Endothelial cell of umbilical vein (primary cell): ENCODE data around the gene SLC27A2. TPM values are rescaled to one million over a fixed set of nuclear protein-coding genes. Genes with fewer than 3 reads are reported as not detected.

Source experiments
- BruUV-seq: library from RNA; stranded (reverse); fragments of 400-500 nt; replicated peaks from 2 replicates; lab custom pipeline; 2021; lab: Mats Ljungman, UMichigan
- CTCF ChIA-PET: fragments of 300-600, 350-600 bp; sonication (Branson Sonifier 250); formaldehyde crosslinking; loops from one replicate; lab custom pipeline; 2021; ENCODE audit warnings: antibody characterized with exemption, inconsistent platforms; lab: Charles Lee
- POLR2A ChIA-PET: fragments of 300-600, 350-600 bp; sonication (Branson Sonifier 250); formaldehyde crosslinking; loops from one replicate; lab custom pipeline; 2021; ENCODE audit warnings: antibody characterized with exemption, inconsistent platforms; lab: Charles Lee
- DNase-seq: peaks from one replicate; pipeline ENCODE4 v3.0.0-alpha.2; 2011; ENCODE audit warnings: low read depth, low spot score
- FAIRE-seq: peaks from 2 replicates; lab custom pipeline; 2011; peaks lifted over from hg19 to GRCh38; lab: Jason Lieb, UNC
- H2AFZ ChIP-seq: 2 replicates; pipeline ENCODE4 v1.6.0; 2012; ENCODE audit warnings: low read depth, low read length, control low read depth, inconsistent platforms
- H3K27ac ChIP-seq: 2 replicates; pipeline ENCODE4 v1.5.1; 2011; ENCODE audit warnings: low read depth, mild to moderate bottlenecking, control low read depth, low read length, moderate library complexity; ENCODE audit not compliant: insufficient read depth
- H3K27me3 ChIP-seq, 2 experiments: 2 replicates each; pipeline versions ENCODE4 v1.6.0 to v1.6.1; 2011; ENCODE audit warnings: low read length in 2 of 2, mixed read lengths in 1 of 2; ENCODE audit not compliant: control insufficient read depth in 2 of 2, insufficient read depth in 2 of 2
- H3K36me3 ChIP-seq, 2 experiments: 2 replicates in 1 of 2; 3 replicates in 1 of 2; pipeline ENCODE4 v1.5.1; 2011; ENCODE audit warnings: low read length in 2 of 2, mild to moderate bottlenecking in 1 of 2, moderate library complexity in 1 of 2; ENCODE audit not compliant: control insufficient read depth in 2 of 2, insufficient read depth in 2 of 2; ENCODE audit errors: extremely low read depth in 1 of 2
- H3K4me1 ChIP-seq: 3 replicates; pipeline ENCODE4 v1.5.1; 2011; ENCODE audit warnings: mild to moderate bottlenecking, low read length; ENCODE audit not compliant: control insufficient read depth, insufficient read depth; ENCODE audit errors: extremely low read depth
- H3K4me2 ChIP-seq: 2 replicates; pipeline ENCODE4 v1.6.1; 2011; ENCODE audit warnings: low read length, control low read depth, mixed read lengths; ENCODE audit not compliant: insufficient read depth
- H3K4me3 ChIP-seq, 3 experiments: fragments of 200-600 bp in 1 of 3; sonication (generic), shearing (Covaris generic) in 1 of 3; replicated peaks in 1 of 3; 2 replicates each; pipeline ENCODE4 v1.5.1; 2011 to 2016; ENCODE audit warnings: control low read depth in 3 of 3, low read length in 3 of 3, mild to moderate bottlenecking in 2 of 3, inconsistent platforms in 1 of 3, low read depth in 1 of 3, moderate library complexity in 1 of 3; ENCODE audit not compliant: insufficient read depth in 1 of 3
- H3K79me2 ChIP-seq: 2 replicates; pipeline ENCODE4 v1.6.0; 2012; ENCODE audit warnings: low read length, inconsistent platforms; ENCODE audit not compliant: control insufficient read depth, insufficient read depth
- H3K9ac ChIP-seq: replicated peaks from 2 replicates; pipeline ENCODE3; 2011; ENCODE audit warnings: low read length, control low read depth; ENCODE audit not compliant: insufficient read depth; ENCODE audit errors: extremely low read depth
- H3K9me1 ChIP-seq: replicated peaks from 3 replicates; pipeline ENCODE4 v1.6.0; 2011; ENCODE audit warnings: mild to moderate bottlenecking, low read length; ENCODE audit not compliant: control insufficient read depth, insufficient read depth; ENCODE audit errors: extremely low read depth
- H3K9me3 ChIP-seq: replicated peaks from 2 replicates; pipeline ENCODE4 v1.5.1; 2012; ENCODE audit warnings: low read length, inconsistent platforms; ENCODE audit not compliant: control insufficient read depth, insufficient read depth
- H4K20me1 ChIP-seq: replicated peaks from 2 replicates; pipeline ENCODE3; 2011; ENCODE audit warnings: mild to moderate bottlenecking, low read length; ENCODE audit not compliant: control insufficient read depth, insufficient read depth; ENCODE audit errors: extremely low read depth
- CTCF ChIP-seq, 2 donors: IDR thresholded peaks; 1 replicate in 1 of 2; 2 replicates in 1 of 2; pipeline ENCODE4 v1.5.1; 2011; ENCODE audit warnings: low read length in 2 of 2, mild to moderate bottlenecking in 2 of 2, moderate library complexity in 2 of 2, control low read depth in 1 of 2, inconsistent platforms in 1 of 2, low read depth in 1 of 2; ENCODE audit not compliant: insufficient read depth in 1 of 2; ENCODE audit errors: extremely low read depth in 1 of 2
- EZH2 ChIP-seq: IDR thresholded peaks from 2 replicates; pipeline ENCODE4 v1.6.1; 2012; ENCODE audit warnings: borderline replicate concordance, low read depth, mild to moderate bottlenecking, moderate library complexity, low read length, inconsistent platforms; ENCODE audit not compliant: severe bottlenecking
- FOS ChIP-seq: IDR thresholded peaks from 2 replicates; pipeline ENCODE4 v1.6.1; 2011; ENCODE audit warnings: mild to moderate bottlenecking, low read length, moderate library complexity, borderline replicate concordance; ENCODE audit not compliant: insufficient read depth
- GATA2 ChIP-seq: IDR thresholded peaks from 2 replicates; pipeline ENCODE4 v1.7.0; 2011; ENCODE audit warnings: low read depth, mild to moderate bottlenecking, moderate library complexity, mixed read lengths, low read length; ENCODE audit not compliant: insufficient read length, insufficient read depth
- JUN ChIP-seq: IDR thresholded peaks from 2 replicates; pipeline ENCODE4 v1.6.1; 2011; ENCODE audit warnings: borderline replicate concordance, low read depth; ENCODE audit not compliant: insufficient read length, insufficient read depth
- MAX ChIP-seq: IDR thresholded peaks from 2 replicates; pipeline ENCODE4 v1.6.1; 2011; ENCODE audit not compliant: insufficient read depth, insufficient read length
- MYC ChIP-seq: IDR thresholded peaks from one replicate; pipeline ENCODE4 v1.6.1; 2011; ENCODE audit warnings: mild to moderate bottlenecking, low read depth, low read length
- POLR2A ChIP-seq: IDR thresholded peaks from 2 replicates; pipeline ENCODE4 v1.6.1; 2012; ENCODE audit warnings: low read depth, mild to moderate bottlenecking, control low read depth, low read length
- POLR2AphosphoS5 ChIP-seq: IDR thresholded peaks from 2 replicates; pipeline ENCODE4 v1.6.1; 2012; ENCODE audit warnings: low read depth, mild to moderate bottlenecking, control low read depth, low read length, moderate library complexity; ENCODE audit not compliant: insufficient read depth
- dilution Hi-C: fragments of 300-500 bp; cut with MboI; formaldehyde crosslinking; loops from one replicate; pipeline ENCODE4 v1.15.0; 2019; ENCODE audit warnings: low sequenced_read_pairs; ENCODE audit not compliant: extremely low pct_ligation_motif_present
- intact Hi-C: fragments of 100-400 bp; cut with micrococcal nuclease; formaldehyde crosslinking; loops from one replicate; pipeline ENCODE4 v1.10.0; 2022
- polyA plus RNA-seq, 4 experiments: library from polyadenylated mRNA; depleted of rRNA in 3 of 4; stranded (reverse) in 3 of 4; unstranded in 1 of 4; fragments of >200 nt; gene quantifications; 2 replicates each; pipeline versions ENCODE4 v1.2.1 to v1.2.3, GENCODE V29; 2011 to 2012; ENCODE audit warnings: missing spikeins in 1 of 4
- total RNA-seq: library from RNA; stranded (reverse); gene quantifications from 2 replicates; pipeline ENCODE4 v1.2.3, GENCODE V29; 2021

The SLC27A2 gene
- total and polyA plus RNA-seq, 2 donors (not counting 3 experiments of a cell fraction or from before 2014, with no cell fraction given): not detected

- FAIRE-seq: no peak
Observed at GRCh38 chr15:50248994-50249582, 67.1 kb downstream of the SLC27A2 start.

More at GRCh38 chr15:50248994-50249582, 67.1 kb downstream of the SLC27A2 start:
- no peak overlapping the region for H3K27ac ChIP-seq
- no peaks in the 10 kb centered on the region for H3K79me2 ChIP-seq
- no peak overlapping the region for H2AFZ ChIP-seq
- CTCF ChIA-PET: interaction anchor here (0.8 to 1.7 kb wide), 3 partner anchors 8 to 29 kb away, joined by 3 read pairs; no protein-coding TSS in a partner anchor
- DNase-seq: no peak
- BruUV-seq: no TSS peak
- H3K27me3 ChIP-seq: no peaks in the 10 kb centered on the region
- dilution Hi-C loops (no loop called here), intact Hi-C loops (no loop called here)
- no peaks in the 10 kb centered on the region for H3K4me1 ChIP-seq
- H3K36me3 ChIP-seq: no peaks in the 10 kb centered on the region
- POLR2A ChIA-PET: no interaction called here
- H3K4me2 ChIP-seq: no peak overlapping the region
- H4K20me1 ChIP-seq: no peaks in the 10 kb centered on the region
- no peak overlapping the region for H3K4me3 ChIP-seq
- no peak for TF ChIP-seq JUN
- no peak for TF ChIP-seq MYC
- no peak for TF ChIP-seq EZH2
- TF ChIP-seq CTCF (IDR thresholded peaks at IDR 0.05; ENCODE audit: extremely low read depth in 1 of 2, insufficient read depth in 1 of 2, low read depth in 1 of 2, low read length in 2 of 2): no peak
- TF ChIP-seq FOS: no peak
- TF ChIP-seq POLR2AphosphoS5: no peak
- no peak for TF ChIP-seq GATA2
- no peak for TF ChIP-seq MAX
- no peak for TF ChIP-seq POLR2A
- H3K9ac ChIP-seq: no peak overlapping the region
- no peaks in the 10 kb centered on the region for H3K9me1 ChIP-seq
- H3K9me3 ChIP-seq: no peaks in the 10 kb centered on the region
